Measurements from ENCODE around the gene RBM38. TPM values are rescaled to one million over a fixed set of nuclear protein-coding genes. Genes with fewer than 3 reads are reported as not detected.

Gene RBM38
- total and polyA plus RNA-seq, 10 of the 15 experiments (the other 5 are each of a cell fraction or from before 2014, with no cell fraction given), result 0.32 to 118 (median 25.2) TPM

GRCh38 chr20:57396984-57397692 lies 5.9 kb downstream of the RBM38 start (continued):
- no peak for TF ChIP-seq KLF5 (IDR thresholded peaks at IDR 0.05; ENCODE audit: partially characterized antibody)
- no peak for TF ChIP-seq HCFC1 (IDR thresholded peaks at IDR 0.05; ENCODE audit: low read length)
- TF ChIP-seq IRF3 (IDR thresholded peaks at IDR 0.05), result no peak
- TF ChIP-seq PBX3 (IDR thresholded peaks at IDR 0.05; ENCODE audit: insufficient replicate concordance, low read depth, low read length), result peak; percentile 58
- peak; percentile 23 for TF ChIP-seq CUX1 (IDR thresholded peaks at IDR 0.05; ENCODE audit: insufficient replicate concordance, low read depth, low read length)
- TF ChIP-seq MTA3 (IDR thresholded peaks at IDR 0.05; ENCODE audit: borderline replicate concordance, low read length), result no peak
- TF ChIP-seq E4F1 (IDR thresholded peaks at IDR 0.05; ENCODE audit: borderline replicate concordance, partially characterized antibody), result no peak
- TF ChIP-seq SMAD5 (IDR thresholded peaks at IDR 0.05; ENCODE audit: low read depth), result no peak; the same call in 1 of the 2 replicates

Data from GM12878 (cell line).